WI38 (cell line): ENCODE results near the gene OGFOD1.

Experiments used
- H3K4me3 ChIP-seq: 2 replicates; pipeline ENCODE4 v1.5.1; 2011; ENCODE audit warnings: low read depth, mild to moderate bottlenecking, control low read depth, low read length
- CTCF ChIP-seq: IDR thresholded peaks from 2 replicates; pipeline ENCODE4 v1.5.1; 2012; ENCODE audit warnings: low read depth, mild to moderate bottlenecking, control low read depth, low read length

Gene OGFOD1

GRCh38 chr16:56426585-56426984, 24.8 kb upstream of the OGFOD1 start:
- no peak for TF ChIP-seq CTCF
- no peak overlapping the region for H3K4me3 ChIP-seq

DNA sequence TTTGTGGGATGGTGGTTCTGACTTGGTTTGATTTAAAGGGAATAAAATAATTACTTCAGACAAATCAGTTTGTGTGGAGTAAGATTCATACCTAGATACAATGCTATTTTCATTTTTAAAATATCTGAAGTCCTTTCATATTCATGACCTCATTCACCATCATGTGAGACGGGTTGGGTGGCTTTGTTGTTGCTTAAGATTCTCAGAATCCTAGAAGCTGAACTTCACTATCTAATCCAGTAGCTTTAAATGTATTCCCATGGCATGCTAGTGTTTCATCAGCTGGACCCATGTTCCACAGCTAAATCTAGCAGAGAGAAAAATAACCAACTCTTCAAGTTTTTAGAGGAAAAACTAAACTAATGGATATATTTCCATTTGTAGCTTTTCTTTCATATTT, 23.3 kb upstream of the OGFOD1 start:
- no peak for TF ChIP-seq CTCF
- no peak overlapping the region for H3K4me3 ChIP-seq

DNA sequence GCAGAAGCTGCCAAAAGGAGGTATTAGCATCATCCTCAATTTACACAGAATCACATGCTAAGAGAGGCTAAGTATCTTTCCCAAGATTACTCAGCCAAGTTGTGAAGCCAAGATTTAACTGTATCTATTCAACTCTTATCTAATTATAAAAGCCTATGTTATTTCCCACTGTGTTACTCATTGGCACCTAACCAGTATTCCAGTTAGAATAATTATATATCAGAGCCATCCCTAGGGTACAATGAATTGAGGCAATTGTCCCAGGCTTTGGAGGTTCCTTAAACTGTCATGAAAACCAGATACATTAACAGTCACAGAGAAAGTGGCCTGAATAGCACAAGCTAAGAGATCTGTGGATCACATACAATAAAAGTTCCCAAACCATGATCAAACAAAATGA, 15.1 kb upstream of the OGFOD1 start:
- H3K4me3 ChIP-seq = no peak overlapping the region
- TF ChIP-seq CTCF = no peak

DNA sequence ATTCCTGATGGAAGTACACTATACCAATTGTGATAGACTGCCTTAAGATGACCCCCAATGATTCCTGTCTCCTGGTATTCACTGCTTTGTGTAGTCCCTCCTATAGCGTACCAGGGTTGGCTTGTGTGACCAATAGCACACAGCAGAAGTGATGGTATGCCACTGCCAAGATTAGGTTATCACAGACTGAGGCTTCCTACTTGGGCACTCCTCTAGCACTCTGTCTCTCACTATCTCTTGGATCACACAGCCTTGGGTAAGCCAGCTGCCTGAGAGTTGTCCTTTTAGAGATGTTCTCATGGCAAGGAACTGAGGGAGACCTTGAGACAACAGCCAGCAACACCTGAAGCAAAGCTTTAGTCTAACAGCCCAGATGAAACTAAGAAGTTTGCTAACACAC, 13.3 kb upstream of the OGFOD1 start:
- TF ChIP-seq CTCF = no peak
- no peak overlapping the region for H3K4me3 ChIP-seq

DNA sequence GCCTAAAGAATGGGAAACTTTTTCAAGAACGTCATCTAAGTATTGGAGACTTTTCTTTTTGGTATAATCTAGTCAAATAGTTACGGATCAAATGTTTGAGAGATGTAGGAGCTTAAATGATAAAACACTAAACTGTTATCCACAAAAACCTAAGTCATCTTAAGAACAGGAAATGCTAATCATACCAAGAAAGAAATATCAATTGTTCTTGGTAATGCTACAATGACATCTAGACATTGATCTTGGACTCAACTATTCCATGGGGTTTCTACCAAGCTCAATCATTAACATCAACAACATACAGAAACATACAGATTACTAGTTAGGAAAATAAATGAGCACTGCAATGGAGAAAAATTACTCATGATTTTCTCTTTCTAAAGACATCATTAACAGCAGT, 4.1 kb upstream of the OGFOD1 start:
- TF ChIP-seq CTCF = no peak
- H3K4me3 ChIP-seq = no peak overlapping the region

DNA sequence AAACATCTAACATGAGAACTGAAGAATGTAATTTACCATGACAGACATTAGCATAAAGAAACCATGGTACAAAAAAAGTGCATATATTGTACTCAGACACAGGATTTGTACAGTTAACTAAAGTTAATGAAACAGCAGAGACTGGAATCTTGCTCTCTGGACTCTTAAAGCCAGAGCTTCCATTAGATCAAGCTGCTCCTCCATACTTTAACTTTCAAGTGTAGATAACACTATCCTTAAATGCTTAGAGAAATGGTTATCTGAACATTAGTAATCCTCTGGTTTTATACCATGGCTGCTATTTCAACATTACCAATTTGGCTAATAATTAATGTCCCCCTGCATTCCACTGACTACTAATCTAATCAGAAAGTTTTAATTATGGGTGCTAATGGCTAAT, 3.3 kb upstream of the OGFOD1 start:
- TF ChIP-seq CTCF = no peak
- H3K4me3 ChIP-seq = no peak overlapping the region

GRCh38 chr16:56450275-56450985, 924 bp upstream of the OGFOD1 start:
- H3K4me3 ChIP-seq = peak overlapping the region; percentile 88
- no peak for TF ChIP-seq CTCF
